Ovary (tissue), 3 donors: ENCODE measurements around the gene PGAM2.

Experiments used
- EP300 ChIP-seq: sonication (generic); formaldehyde crosslinking; IDR thresholded peaks from one replicate; pipeline ENCODE4 v1.6.1; 2017; ENCODE audit warnings: antibody characterized with exemption
- POLR2A ChIP-seq: fragments of 450-650 bp; IDR thresholded peaks from one replicate; pipeline ENCODE4 v1.6.1; 2017; ENCODE audit warnings: antibody characterized with exemption, mild to moderate bottlenecking, moderate library complexity
- TF ChIP-seq, protein P1 (sequence below), 3 donors: fragments of 450-650 bp in 2 of 3; fragments of 200-600 bp in 1 of 3; IDR thresholded peaks; one replicate each; pipeline versions ENCODE4 v1.5.1 to v1.8.0; 2016 to 2022; ENCODE audit warnings: antibody characterized with exemption in 3 of 3, mild to moderate bottlenecking in 1 of 3
- donor health status: DM: no; HTN: no; CAD: no.

DNA sequence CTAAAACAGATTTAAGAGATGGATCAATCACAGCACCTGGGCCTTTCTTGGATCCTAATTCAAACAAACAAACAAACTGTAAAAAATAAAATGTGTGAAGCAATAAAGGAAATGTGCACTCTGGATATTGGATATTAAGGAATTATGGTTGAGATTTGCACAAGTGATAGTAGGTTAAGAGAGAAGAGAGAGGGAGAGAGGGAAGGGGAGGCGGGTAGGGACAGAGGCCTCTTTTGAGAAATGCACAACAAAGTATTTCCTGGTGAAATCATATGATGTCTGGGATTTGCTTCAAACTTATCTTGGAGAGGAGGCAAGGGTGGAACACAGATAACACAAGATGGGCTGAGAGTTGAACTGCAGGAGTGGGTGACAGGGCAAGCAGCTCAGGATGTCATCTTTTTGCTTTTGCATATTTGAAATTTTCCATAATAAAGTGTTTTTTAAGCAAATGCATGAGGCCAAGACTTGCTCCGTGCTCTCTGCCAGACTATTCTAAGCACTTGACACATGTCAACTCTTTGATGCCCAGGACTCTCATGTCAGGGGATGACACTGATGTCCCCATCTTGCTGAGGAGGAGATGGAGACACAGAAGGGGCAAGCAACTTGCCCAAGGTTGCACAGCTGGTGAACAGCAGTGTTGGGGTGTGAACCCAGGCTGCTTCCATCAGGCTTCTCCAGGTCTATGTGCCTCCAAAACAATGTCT is 29.7 kb upstream of the PGAM2 start:
- TF ChIP-seq POLR2A (no peak), EP300 (no peak)
- TF ChIP-seq, protein P1, sequence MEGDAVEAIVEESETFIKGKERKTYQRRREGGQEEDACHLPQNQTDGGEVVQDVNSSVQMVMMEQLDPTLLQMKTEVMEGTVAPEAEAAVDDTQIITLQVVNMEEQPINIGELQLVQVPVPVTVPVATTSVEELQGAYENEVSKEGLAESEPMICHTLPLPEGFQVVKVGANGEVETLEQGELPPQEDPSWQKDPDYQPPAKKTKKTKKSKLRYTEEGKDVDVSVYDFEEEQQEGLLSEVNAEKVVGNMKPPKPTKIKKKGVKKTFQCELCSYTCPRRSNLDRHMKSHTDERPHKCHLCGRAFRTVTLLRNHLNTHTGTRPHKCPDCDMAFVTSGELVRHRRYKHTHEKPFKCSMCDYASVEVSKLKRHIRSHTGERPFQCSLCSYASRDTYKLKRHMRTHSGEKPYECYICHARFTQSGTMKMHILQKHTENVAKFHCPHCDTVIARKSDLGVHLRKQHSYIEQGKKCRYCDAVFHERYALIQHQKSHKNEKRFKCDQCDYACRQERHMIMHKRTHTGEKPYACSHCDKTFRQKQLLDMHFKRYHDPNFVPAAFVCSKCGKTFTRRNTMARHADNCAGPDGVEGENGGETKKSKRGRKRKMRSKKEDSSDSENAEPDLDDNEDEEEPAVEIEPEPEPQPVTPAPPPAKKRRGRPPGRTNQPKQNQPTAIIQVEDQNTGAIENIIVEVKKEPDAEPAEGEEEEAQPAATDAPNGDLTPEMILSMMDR (IDR thresholded peaks at IDR 0.05): no peak
